A673 (cell line): ENCODE data around the gene PPP3R2. TPM values are rescaled to one million over a fixed set of nuclear protein-coding genes. Genes with fewer than 3 reads are reported as not detected.

Experiments used
- BruUV-seq: library from RNA; stranded (reverse); fragments of 400-500 nt; replicated peaks from 2 replicates; lab custom pipeline; 2021; lab: Mats Ljungman, UMichigan
- CTCF ChIA-PET: fragments of 300-600 bp; sonication (Branson Sonifier 250); formaldehyde crosslinking; loops from one replicate; lab custom pipeline; 2022; ENCODE audit warnings: antibody characterized with exemption; lab: Charles Lee
- POLR2A ChIA-PET: fragments of 300-600 bp; sonication (Branson Sonifier 250); formaldehyde crosslinking; loops from one replicate; lab custom pipeline; 2022; ENCODE audit warnings: antibody characterized with exemption; ENCODE audit not compliant: low non-redundant PET; lab: Charles Lee
- DNase-seq: peaks from one replicate; pipeline ENCODE4 v3.0.0-alpha.2; 2015; ENCODE audit warnings: low spot score
- H3K27ac ChIP-seq: fragments of 200-600 bp; sonication (generic); 2 replicates; pipeline ENCODE4 v1.5.1; 2016; ENCODE audit warnings: mixed run types, low read depth, mild to moderate bottlenecking, mixed read lengths, antibody characterized with exemption, low read length; ENCODE audit not compliant: poor library complexity, severe bottlenecking
- H3K27me3 ChIP-seq: fragments of 200-600 bp; sonication (generic); replicated peaks from 2 replicates; pipeline ENCODE4 v1.6.1; 2017; ENCODE audit warnings: mixed run types, low read depth, mild to moderate bottlenecking, mixed read lengths, antibody characterized with exemption, low read length; ENCODE audit not compliant: insufficient read depth, poor library complexity
- H3K36me3 ChIP-seq: fragments of 200-600 bp; sonication (generic); 2 replicates; pipeline ENCODE4 v1.6.1; 2016; ENCODE audit warnings: mixed run types, mild to moderate bottlenecking, mixed read lengths, antibody characterized with exemption, low read length; ENCODE audit not compliant: insufficient read depth, poor library complexity, severe bottlenecking
- H3K4me1 ChIP-seq: fragments of 200-600 bp; sonication (generic); 2 replicates; pipeline ENCODE4 v1.6.1; 2017; ENCODE audit warnings: mixed run types, mild to moderate bottlenecking, mixed read lengths, antibody characterized with exemption, low read length; ENCODE audit not compliant: insufficient read depth, poor library complexity, severe bottlenecking
- H3K4me3 ChIP-seq: fragments of 200-600 bp; sonication (generic); 2 replicates; pipeline ENCODE4 v1.5.1; 2016; ENCODE audit warnings: low read depth, mixed run types, mild to moderate bottlenecking, mixed read lengths, low read length; ENCODE audit not compliant: poor library complexity, severe bottlenecking
- H3K9me3 ChIP-seq: fragments of 200-600 bp; sonication (generic); 2 replicates; pipeline ENCODE4 v1.6.1; 2016; ENCODE audit warnings: mixed run types, low read depth, mild to moderate bottlenecking, mixed read lengths, antibody characterized with exemption, low read length; ENCODE audit not compliant: poor library complexity, severe bottlenecking
- EZH2 ChIP-seq: fragments of 200-600 bp; sonication (generic); IDR thresholded peaks from 2 replicates; pipeline ENCODE4 v1.6.1; 2017; ENCODE audit warnings: borderline replicate concordance, low read depth, mild to moderate bottlenecking, mixed read lengths, antibody characterized with exemption, low read length; ENCODE audit not compliant: poor library complexity, severe bottlenecking
- intact Hi-C: fragments of 100-400 bp; cut with micrococcal nuclease; formaldehyde crosslinking; loops from one replicate; pipeline ENCODE4 v1.10.0; 2022; ENCODE audit not compliant: unreplicated experiment
- total RNA-seq: library from RNA; stranded (reverse); gene quantifications from 2 replicates; pipeline ENCODE4 v1.2.3, GENCODE V29; 2021
- TF ChIP-seq, protein P1 (sequence below): fragments of 300-800, 200-600 bp; sonication (generic); conservative IDR thresholded peaks from 2 replicates; pipeline ENCODE4 v1.5.1; 2017; ENCODE audit warnings: low read depth, mild to moderate bottlenecking, antibody characterized with exemption, low read length, moderate library complexity, mixed read lengths

The PPP3R2 gene
- total RNA-seq, 1 experiment from 2014 or later: not detected

DNA sequence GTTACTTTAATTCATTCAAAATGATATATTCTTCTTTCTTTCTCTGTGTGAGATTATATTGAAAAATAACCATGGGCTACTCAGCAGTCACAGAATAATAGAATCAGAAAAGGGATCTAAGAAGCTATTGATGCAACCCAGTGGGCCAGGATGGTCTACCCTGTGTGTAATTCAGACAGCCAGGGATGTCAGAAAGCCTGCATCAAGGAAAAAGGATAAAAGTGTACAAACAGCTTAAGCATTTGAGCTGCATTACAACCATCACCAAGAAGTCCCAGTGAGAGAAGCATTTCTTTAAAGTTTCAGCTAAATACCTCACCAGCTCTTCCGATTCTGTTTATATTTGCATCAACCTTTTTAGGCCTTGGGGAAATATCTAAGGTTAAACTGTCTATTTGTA lies 37.8 kb upstream of the PPP3R2 start:
- POLR2A ChIA-PET: no interaction called here
- TF ChIP-seq, protein P1, sequence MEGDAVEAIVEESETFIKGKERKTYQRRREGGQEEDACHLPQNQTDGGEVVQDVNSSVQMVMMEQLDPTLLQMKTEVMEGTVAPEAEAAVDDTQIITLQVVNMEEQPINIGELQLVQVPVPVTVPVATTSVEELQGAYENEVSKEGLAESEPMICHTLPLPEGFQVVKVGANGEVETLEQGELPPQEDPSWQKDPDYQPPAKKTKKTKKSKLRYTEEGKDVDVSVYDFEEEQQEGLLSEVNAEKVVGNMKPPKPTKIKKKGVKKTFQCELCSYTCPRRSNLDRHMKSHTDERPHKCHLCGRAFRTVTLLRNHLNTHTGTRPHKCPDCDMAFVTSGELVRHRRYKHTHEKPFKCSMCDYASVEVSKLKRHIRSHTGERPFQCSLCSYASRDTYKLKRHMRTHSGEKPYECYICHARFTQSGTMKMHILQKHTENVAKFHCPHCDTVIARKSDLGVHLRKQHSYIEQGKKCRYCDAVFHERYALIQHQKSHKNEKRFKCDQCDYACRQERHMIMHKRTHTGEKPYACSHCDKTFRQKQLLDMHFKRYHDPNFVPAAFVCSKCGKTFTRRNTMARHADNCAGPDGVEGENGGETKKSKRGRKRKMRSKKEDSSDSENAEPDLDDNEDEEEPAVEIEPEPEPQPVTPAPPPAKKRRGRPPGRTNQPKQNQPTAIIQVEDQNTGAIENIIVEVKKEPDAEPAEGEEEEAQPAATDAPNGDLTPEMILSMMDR: no peak
- no peak for TF ChIP-seq EZH2
- H3K9me3 ChIP-seq: no peaks in the 10 kb centered on the region
- intact Hi-C loops: no loop called here
- no peaks in the 10 kb centered on the region for H3K36me3 ChIP-seq
- no TSS peak for BruUV-seq
- no peaks in the 10 kb centered on the region for H3K27me3 ChIP-seq
- no peaks in the 10 kb centered on the region for H3K4me1 ChIP-seq
- no peak overlapping the region for H3K4me3 ChIP-seq
- CTCF ChIA-PET: no interaction called here
- DNase-seq: no peak
- no peak overlapping the region for H3K27ac ChIP-seq

DNA sequence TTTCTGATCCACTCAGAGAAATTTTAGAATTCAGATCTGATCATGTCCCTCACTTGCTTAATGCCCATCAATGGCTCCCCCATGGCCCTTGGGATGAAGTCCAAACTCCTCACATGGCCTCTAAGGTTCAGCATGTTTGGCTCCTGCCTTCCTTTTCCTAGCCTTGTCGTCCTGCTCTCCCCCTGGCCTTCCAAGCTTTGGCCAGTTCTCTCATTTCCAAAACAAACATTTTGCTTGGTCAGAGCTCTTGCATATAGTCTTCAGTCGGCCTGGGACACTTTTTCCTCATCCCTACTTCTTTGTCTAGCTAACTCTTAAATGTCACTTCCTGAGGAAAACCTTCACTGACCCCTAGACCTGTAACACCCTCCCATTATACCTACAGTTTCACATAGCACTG lies 37.1 kb upstream of the PPP3R2 start:
- no peaks in the 10 kb centered on the region for H3K9me3 ChIP-seq
- TF ChIP-seq, protein P1: no peak
- no peaks in the 10 kb centered on the region for H3K27me3 ChIP-seq
- DNase-seq: no peak
- no peaks in the 10 kb centered on the region for H3K36me3 ChIP-seq
- ChIA-PET POLR2A (no interaction called here), CTCF (no interaction called here)
- H3K4me3 ChIP-seq: no peak overlapping the region
- H3K27ac ChIP-seq: no peak overlapping the region
- no TSS peak for BruUV-seq
- H3K4me1 ChIP-seq: no peaks in the 10 kb centered on the region
- intact Hi-C loops: no loop called here

DNA sequence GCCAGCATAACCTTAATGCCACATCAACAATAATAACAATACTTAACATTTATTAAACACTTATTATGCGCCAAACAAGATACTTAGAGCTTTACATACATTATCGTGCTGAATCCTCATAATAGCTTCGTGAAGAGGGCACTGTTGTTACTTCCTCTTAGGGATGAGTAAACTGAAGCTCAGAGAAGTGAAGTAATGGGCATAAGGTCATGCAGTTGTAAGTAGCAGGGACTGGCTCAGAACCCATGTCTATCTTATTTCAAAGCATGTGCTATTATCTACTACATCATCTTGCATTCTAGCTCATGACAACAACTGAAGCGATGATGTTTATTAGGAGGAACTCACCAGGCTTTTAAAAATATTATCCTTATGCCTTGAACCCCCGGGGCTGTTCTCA lies 34.9 kb upstream of the PPP3R2 start:
- DNase-seq: no peak
- ChIA-PET CTCF (no interaction called here), POLR2A (no interaction called here)
- no peak overlapping the region for H3K4me3 ChIP-seq
- H3K36me3 ChIP-seq: no peaks in the 10 kb centered on the region
- no peak overlapping the region for H3K27ac ChIP-seq
- H3K9me3 ChIP-seq: no peaks in the 10 kb centered on the region
- BruUV-seq: no TSS peak
- no peaks in the 10 kb centered on the region for H3K4me1 ChIP-seq
- intact Hi-C loops: no loop called here
- H3K27me3 ChIP-seq: no peaks in the 10 kb centered on the region
- TF ChIP-seq, protein P1: no peak
- TF ChIP-seq EZH2: no peak
